ENCODE measurements around the gene PRSS36.

DNA sequence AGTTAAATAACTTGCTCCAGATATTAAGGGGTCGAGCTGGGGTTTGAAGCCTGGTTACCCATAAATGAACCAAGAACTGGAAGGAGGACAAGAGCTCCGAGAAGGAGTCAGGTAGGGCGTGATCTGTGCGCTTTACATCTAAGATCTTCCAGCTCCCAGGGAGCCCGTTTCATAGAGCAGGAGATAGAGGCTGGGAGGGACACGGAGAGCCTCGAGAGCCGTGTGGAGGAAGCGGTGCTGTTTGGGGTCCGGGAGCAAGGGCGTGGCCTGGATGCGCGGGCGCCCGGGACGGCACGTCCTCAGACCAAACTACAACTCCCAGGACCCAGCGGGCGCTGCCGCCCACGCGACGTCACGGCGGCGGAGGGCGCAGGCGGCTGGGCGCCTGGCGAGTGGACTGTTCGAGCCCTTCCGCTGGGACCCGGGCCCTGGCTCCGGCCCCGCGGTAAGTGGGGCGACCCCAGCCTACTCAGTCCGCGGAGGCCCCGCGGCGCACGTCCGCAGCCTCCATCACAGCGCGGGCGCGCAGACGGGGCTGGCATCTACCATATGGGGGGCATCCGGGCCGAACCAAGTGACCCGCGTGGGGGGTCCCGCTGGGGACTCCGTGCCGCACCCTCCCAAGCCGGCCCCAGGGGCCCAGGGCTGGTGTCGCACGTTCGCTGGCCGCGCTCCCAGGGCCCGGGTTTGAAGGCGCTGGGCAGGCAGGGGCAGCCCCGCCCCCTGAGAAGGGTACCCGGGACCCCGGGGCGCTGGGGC lies 41.7 kb downstream of the PRSS36 start, which contains the start of gene BCKDK:
- TF ChIP-seq EZH2 (IDR thresholded peaks at IDR 0.05; ENCODE audit: borderline replicate concordance, low read length) (no peak), CTCF (IDR thresholded peaks at IDR 0.05; ENCODE audit: low read length) (no peak)

Data from OCI-LY1 (cell line).